Neural cell (in vitro differentiated cells): ENCODE measurements around the gene PHACTR3. TPM values are rescaled to one million over a fixed set of nuclear protein-coding genes. Genes with fewer than 3 reads are reported as not detected.

Experiments
- H2AFZ ChIP-seq: fragments of 200-600, 300-800 bp; sonication (generic), shearing (Covaris generic); 2 replicates; pipeline ENCODE4 v1.6.0; 2014; ENCODE audit warnings: low read depth, mild to moderate bottlenecking, antibody characterized with exemption, low read length, moderate library complexity
- H3F3A ChIP-seq: fragments of 200-600 bp; shearing (Covaris generic); 2 replicates; pipeline ENCODE4 v1.6.1; 2016; ENCODE audit warnings: mild to moderate bottlenecking, moderate library complexity, mixed read lengths, antibody characterized with exemption, low read length; ENCODE audit not compliant: insufficient read depth, poor library complexity, severe bottlenecking
- H3K27ac ChIP-seq: fragments of 200-600, 300-800 bp; sonication (generic), shearing (Covaris generic); 2 replicates; pipeline ENCODE4 v1.5.1; 2014; ENCODE audit warnings: mild to moderate bottlenecking, low read length, moderate library complexity
- H3K27me3 ChIP-seq: fragments of 300-800, 200-600 bp; sonication (generic), shearing (Covaris generic); 2 replicates; pipeline ENCODE4 v1.6.0; 2014; ENCODE audit warnings: mild to moderate bottlenecking, low read depth, low read length, moderate library complexity; ENCODE audit not compliant: insufficient read depth
- H3K36me3 ChIP-seq: fragments of 300-800, 200-600 bp; sonication (generic), shearing (Covaris generic); 2 replicates; pipeline ENCODE4 v1.5.1; 2014; ENCODE audit warnings: mild to moderate bottlenecking, antibody characterized with exemption, low read length, moderate library complexity; ENCODE audit not compliant: insufficient read depth
- H3K4me2 ChIP-seq: fragments of 300-800, 200-600 bp; sonication (generic), shearing (Covaris generic); 2 replicates; pipeline ENCODE4 v1.6.0; 2014; ENCODE audit warnings: mild to moderate bottlenecking, low read length
- H3K4me3 ChIP-seq: fragments of 300-800, 200-600 bp; sonication (generic), shearing (Covaris generic); 2 replicates; pipeline ENCODE4 v1.5.1; 2014; ENCODE audit warnings: mild to moderate bottlenecking, low read length, moderate library complexity
- H3K79me2 ChIP-seq: fragments of 200-600 bp; shearing (Covaris generic); replicated peaks from 2 replicates; pipeline ENCODE4 v1.6.0; 2014; ENCODE audit warnings: mild to moderate bottlenecking, low read length, moderate library complexity; ENCODE audit not compliant: insufficient read depth
- H3K9ac ChIP-seq: fragments of 300-800, 200-600 bp; sonication (generic), shearing (Covaris generic); 2 replicates; pipeline ENCODE4 v1.6.1; 2016; ENCODE audit warnings: mild to moderate bottlenecking, low read length, mixed read lengths
- H3K9me2 ChIP-seq: fragments of 200-600 bp; shearing (Covaris generic); 2 replicates; pipeline ENCODE4 v1.6.1; 2016; ENCODE audit warnings: mild to moderate bottlenecking, low read length, mixed read lengths; ENCODE audit not compliant: insufficient read depth
- H3K9me3 ChIP-seq: fragments of 200-600, 300-800 bp; sonication (generic), shearing (Covaris generic); 2 replicates; pipeline ENCODE4 v1.6.1; 2016; ENCODE audit warnings: mild to moderate bottlenecking, mixed run types, low read length, moderate library complexity, mixed read lengths
- H4K20me1 ChIP-seq: fragments of 200-600 bp; shearing (Covaris generic); 2 replicates; pipeline ENCODE4 v1.6.1; 2016; ENCODE audit warnings: mild to moderate bottlenecking, mixed run types; ENCODE audit not compliant: insufficient read depth
- EP300 ChIP-seq: fragments of 450-650 bp; conservative IDR thresholded peaks from 2 replicates; pipeline ENCODE4 v1.6.1; 2014; ENCODE audit warnings: antibody characterized with exemption, mild to moderate bottlenecking, moderate library complexity; ENCODE audit not compliant: poor library complexity, severe bottlenecking
- EZH2 ChIP-seq: fragments of 200-600, 300-800 bp; shearing (Covaris generic), sonication (generic); IDR thresholded peaks from 2 replicates; pipeline ENCODE4 v1.6.1; 2014; ENCODE audit warnings: antibody characterized with exemption, low read length, borderline replicate concordance, mild to moderate bottlenecking; ENCODE audit not compliant: insufficient read depth, poor library complexity, severe bottlenecking
- MXI1 ChIP-seq: fragments of 450-650 bp; conservative IDR thresholded peaks from 2 replicates; pipeline ENCODE4 v1.6.1; 2014; ENCODE audit warnings: antibody characterized with exemption, mild to moderate bottlenecking; ENCODE audit not compliant: poor library complexity, severe bottlenecking
- POLR2AphosphoS5 ChIP-seq: IDR thresholded peaks from 2 replicates; pipeline ENCODE4 v1.6.1; 2012
- RAD21 ChIP-seq: fragments of 450-650 bp; conservative IDR thresholded peaks from 2 replicates; pipeline ENCODE4 v1.6.1; 2014; ENCODE audit warnings: antibody characterized with exemption, mild to moderate bottlenecking, moderate library complexity
- SMC3 ChIP-seq: fragments of 450-650 bp; conservative IDR thresholded peaks from 2 replicates; pipeline ENCODE4 v1.6.1; 2014; ENCODE audit warnings: antibody characterized with exemption, mild to moderate bottlenecking, moderate library complexity; ENCODE audit not compliant: poor library complexity
- TAF1 ChIP-seq: IDR thresholded peaks from 2 replicates; pipeline ENCODE4 v1.6.1; 2012; ENCODE audit warnings: low read depth
- polyA plus RNA-seq: library from polyadenylated mRNA; depleted of rRNA; stranded (reverse); fragments of >200 nt; gene quantifications from 2 replicates; pipeline ENCODE4 v1.2.3, GENCODE V29; 2014
- TF ChIP-seq, protein P1 (sequence below): IDR thresholded peaks from 2 replicates; pipeline ENCODE4 v1.6.1; 2012; ENCODE audit warnings: borderline replicate concordance
- TF ChIP-seq, protein P2 (sequence below): fragments of 450-650 bp; IDR thresholded peaks from 2 replicates; pipeline ENCODE4 v1.5.1; 2014; ENCODE audit warnings: antibody characterized with exemption, mild to moderate bottlenecking, moderate library complexity; ENCODE audit not compliant: poor library complexity, severe bottlenecking

Gene PHACTR3
- polyA plus RNA-seq, 1 donor from 2014 or later, result 1.3 TPM

DNA sequence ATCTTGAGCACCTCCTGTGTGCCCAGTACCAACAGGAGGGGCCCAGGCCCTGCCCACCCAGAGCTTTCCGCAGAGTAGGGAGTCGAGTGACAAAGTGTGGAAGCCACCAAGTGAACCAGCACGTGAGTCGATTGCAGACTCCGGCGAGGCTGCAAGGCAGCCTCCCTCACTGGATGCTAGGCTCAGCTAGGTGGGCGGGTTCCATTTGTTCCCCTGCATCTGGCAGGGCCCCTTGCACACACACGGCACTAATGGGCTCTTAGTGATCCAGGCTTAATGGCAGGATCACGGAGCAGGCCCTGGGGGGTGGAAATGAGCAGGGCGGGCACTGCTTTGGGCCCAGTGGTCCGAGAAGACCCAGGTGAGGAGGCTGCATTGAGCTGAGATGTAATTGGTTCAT is 140.4 kb downstream of the PHACTR3 start:
- Histone ChIP-seq H3K4me3 (no peak overlapping the region), H3K36me3 (no peaks in the 10 kb centered on the region), H3K9me3 (peaks cover 8% of the 10 kb centered on the region), H2AFZ (no peak overlapping the region), H3K9me2 (no peaks in the 10 kb centered on the region), H3K4me2 (no peak overlapping the region), H3K27ac (no peak overlapping the region), H4K20me1 (no peaks in the 10 kb centered on the region), H3K27me3 (no peaks in the 10 kb centered on the region), H3F3A (no peaks in the 10 kb centered on the region), H3K9ac (no peak overlapping the region), H3K79me2 (no peaks in the 10 kb centered on the region)
- no peak for TF ChIP-seq TAF1
- TF ChIP-seq, protein P1, sequence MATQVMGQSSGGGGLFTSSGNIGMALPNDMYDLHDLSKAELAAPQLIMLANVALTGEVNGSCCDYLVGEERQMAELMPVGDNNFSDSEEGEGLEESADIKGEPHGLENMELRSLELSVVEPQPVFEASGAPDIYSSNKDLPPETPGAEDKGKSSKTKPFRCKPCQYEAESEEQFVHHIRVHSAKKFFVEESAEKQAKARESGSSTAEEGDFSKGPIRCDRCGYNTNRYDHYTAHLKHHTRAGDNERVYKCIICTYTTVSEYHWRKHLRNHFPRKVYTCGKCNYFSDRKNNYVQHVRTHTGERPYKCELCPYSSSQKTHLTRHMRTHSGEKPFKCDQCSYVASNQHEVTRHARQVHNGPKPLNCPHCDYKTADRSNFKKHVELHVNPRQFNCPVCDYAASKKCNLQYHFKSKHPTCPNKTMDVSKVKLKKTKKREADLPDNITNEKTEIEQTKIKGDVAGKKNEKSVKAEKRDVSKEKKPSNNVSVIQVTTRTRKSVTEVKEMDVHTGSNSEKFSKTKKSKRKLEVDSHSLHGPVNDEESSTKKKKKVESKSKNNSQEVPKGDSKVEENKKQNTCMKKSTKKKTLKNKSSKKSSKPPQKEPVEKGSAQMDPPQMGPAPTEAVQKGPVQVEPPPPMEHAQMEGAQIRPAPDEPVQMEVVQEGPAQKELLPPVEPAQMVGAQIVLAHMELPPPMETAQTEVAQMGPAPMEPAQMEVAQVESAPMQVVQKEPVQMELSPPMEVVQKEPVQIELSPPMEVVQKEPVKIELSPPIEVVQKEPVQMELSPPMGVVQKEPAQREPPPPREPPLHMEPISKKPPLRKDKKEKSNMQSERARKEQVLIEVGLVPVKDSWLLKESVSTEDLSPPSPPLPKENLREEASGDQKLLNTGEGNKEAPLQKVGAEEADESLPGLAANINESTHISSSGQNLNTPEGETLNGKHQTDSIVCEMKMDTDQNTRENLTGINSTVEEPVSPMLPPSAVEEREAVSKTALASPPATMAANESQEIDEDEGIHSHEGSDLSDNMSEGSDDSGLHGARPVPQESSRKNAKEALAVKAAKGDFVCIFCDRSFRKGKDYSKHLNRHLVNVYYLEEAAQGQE, result no peak

DNA sequence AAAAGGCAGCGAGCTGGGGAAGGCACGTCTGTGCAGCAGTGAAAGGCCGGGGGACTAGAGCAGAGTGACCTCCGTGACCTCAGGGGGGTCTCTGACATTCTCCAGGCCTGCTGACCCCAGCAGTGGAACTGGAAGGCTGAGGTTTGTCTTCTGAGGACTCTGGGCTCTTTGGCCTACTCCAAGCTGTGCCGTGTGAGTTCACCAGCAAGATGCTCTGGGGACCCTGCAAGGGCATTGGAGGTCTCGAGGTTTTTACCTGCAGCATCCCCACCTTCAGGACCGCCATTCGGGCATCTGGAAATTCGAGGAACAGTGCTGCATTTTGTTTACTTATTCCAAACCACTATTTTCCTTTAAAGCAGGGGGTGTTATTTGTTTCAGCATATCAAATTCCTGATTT is 140.9 kb downstream of the PHACTR3 start:
- no peaks in the 10 kb centered on the region for H3F3A ChIP-seq
- no peaks in the 10 kb centered on the region for H3K9me2 ChIP-seq
- H2AFZ ChIP-seq, result no peak overlapping the region
- H4K20me1 ChIP-seq, result no peaks in the 10 kb centered on the region
- H3K36me3 ChIP-seq, result no peaks in the 10 kb centered on the region
- peaks cover 8% of the 10 kb centered on the region for H3K9me3 ChIP-seq
- no peak overlapping the region for H3K4me3 ChIP-seq
- H3K9ac ChIP-seq, result no peak overlapping the region
- H3K4me2 ChIP-seq, result no peak overlapping the region
- no peaks in the 10 kb centered on the region for H3K79me2 ChIP-seq
- TF ChIP-seq, protein P1, result no peak
- TF ChIP-seq SMC3 (no peak), MXI1 (no peak), EP300 (no peak), TAF1 (no peak), RAD21 (no peak), POLR2AphosphoS5 (no peak), EZH2 (no peak)
- TF ChIP-seq, protein P2, sequence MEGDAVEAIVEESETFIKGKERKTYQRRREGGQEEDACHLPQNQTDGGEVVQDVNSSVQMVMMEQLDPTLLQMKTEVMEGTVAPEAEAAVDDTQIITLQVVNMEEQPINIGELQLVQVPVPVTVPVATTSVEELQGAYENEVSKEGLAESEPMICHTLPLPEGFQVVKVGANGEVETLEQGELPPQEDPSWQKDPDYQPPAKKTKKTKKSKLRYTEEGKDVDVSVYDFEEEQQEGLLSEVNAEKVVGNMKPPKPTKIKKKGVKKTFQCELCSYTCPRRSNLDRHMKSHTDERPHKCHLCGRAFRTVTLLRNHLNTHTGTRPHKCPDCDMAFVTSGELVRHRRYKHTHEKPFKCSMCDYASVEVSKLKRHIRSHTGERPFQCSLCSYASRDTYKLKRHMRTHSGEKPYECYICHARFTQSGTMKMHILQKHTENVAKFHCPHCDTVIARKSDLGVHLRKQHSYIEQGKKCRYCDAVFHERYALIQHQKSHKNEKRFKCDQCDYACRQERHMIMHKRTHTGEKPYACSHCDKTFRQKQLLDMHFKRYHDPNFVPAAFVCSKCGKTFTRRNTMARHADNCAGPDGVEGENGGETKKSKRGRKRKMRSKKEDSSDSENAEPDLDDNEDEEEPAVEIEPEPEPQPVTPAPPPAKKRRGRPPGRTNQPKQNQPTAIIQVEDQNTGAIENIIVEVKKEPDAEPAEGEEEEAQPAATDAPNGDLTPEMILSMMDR, result no peak
- H3K27ac ChIP-seq, result no peak overlapping the region
- no peaks in the 10 kb centered on the region for H3K27me3 ChIP-seq
